ENCODE measurements around the gene TRDN. TPM values are rescaled to one million over a fixed set of nuclear protein-coding genes. Genes with fewer than 3 reads are reported as not detected.

TRDN gene
- total RNA-seq, 3 donors from 2014 or later (not counting 1 experiment from before 2014, with no cell fraction given), result not detected

DNA sequence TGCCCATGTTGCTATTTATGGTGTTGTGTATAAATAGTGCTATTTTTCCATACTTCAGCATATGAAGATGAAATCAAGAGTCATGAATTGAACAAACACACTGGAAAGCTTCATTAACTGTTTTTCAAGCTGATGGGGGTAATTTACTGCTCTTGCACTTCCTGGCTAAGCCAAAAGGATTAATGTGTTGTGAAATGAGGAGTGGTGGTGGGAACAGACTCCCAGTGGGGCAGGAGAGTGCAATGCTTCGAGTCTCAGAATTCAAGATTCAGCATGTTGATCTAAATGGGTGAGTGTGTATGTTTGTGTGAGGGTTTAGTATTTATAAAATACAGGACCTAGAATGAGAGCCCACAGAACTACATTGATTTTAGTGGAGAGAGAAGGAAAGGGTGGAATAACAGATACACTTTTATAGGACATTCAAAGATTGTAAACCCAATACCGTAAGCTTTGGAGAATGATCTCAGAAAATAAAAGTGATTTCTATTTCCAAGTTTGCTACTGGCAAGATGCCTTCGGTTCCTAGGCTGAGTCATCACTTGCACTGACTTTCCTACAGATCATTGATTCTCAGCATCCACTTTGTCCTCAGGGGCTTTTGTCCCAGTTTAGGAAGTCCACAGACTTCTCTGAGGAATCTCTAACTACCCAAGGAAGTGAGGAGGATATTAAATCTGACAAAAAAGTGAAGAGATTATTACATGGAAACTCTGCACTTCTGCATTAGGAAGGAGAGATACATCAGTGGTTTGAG is 303.6 kb downstream of the TRDN start:
- no peak for DNase-seq
- Histone ChIP-seq H3K4me1 (ENCODE audit: control insufficient read depth, insufficient read depth, low read length) (no peaks in the 10 kb centered on the region), H3K4me3 (ENCODE audit: low read length) (no peak overlapping the region), H3K27me3 (ENCODE audit: control insufficient read depth, insufficient read depth, low read length) (no peaks in the 10 kb centered on the region), H3K9me3 (ENCODE audit: control insufficient read depth, insufficient read depth, low read length) (no peaks in the 10 kb centered on the region), H3K27ac (ENCODE audit: low read length) (no peak overlapping the region), H3K36me3 (ENCODE audit: control insufficient read depth, insufficient read depth, low read length) (no peaks in the 10 kb centered on the region)
- Mint-ChIP-seq H3K27ac (no peak overlapping the region), H3K9me3 (peaks cover 0 to 2% of the 10 kb centered on the region in 2 donors), H3K4me1 (no peaks in the 10 kb centered on the region), H3K36me3 (no peaks in the 10 kb centered on the region), H3K27me3 (ENCODE audit: low read depth in 2 of 2) (no peaks in the 10 kb centered on the region), H3K4me3 (no peak overlapping the region)
- no peak for ATAC-seq
- intact Hi-C loops (cut with micrococcal nuclease), result no loop called here
- 77% methylated on average over 3 of the region's 3 CpGs for WGBS (ENCODE audit: insufficient coverage)
- no peak for TF ChIP-seq CTCF (IDR thresholded peaks at IDR 0.05)

- H3K36me3 Mint-ChIP-seq, result no peaks in the 10 kb centered on the region
These were observed 304.7 kb downstream of the TRDN start for GRCh38 chr6:123332070-123332469.

GRCh38 chr6:123329337-123329736 is 307.4 kb downstream of the TRDN start:
- peaks cover 0 to 3% of the 10 kb centered on the region in 2 donors for H3K9me3 Mint-ChIP-seq
- no peak for TF ChIP-seq CTCF (IDR thresholded peaks at IDR 0.05)

More at GRCh38 chr6:123332070-123332469, 304.7 kb downstream of the TRDN start:
- no CpG with 5 or more reads among the region's 2 CpGs for WGBS (ENCODE audit: insufficient coverage)
- Mint-ChIP-seq H3K27me3 (ENCODE audit: low read depth in 2 of 2) (no peaks in the 10 kb centered on the region), H3K4me1 (no peaks in the 10 kb centered on the region), H3K9me3 (peaks cover 0 to 3% of the 10 kb centered on the region in 2 donors), H3K4me3 (no peak overlapping the region), H3K27ac (no peak overlapping the region)
- Histone ChIP-seq H3K36me3 (ENCODE audit: control insufficient read depth, insufficient read depth, low read length) (no peaks in the 10 kb centered on the region), H3K9me3 (ENCODE audit: control insufficient read depth, insufficient read depth, low read length) (no peaks in the 10 kb centered on the region), H3K27ac (ENCODE audit: low read length) (no peak overlapping the region), H3K27me3 (ENCODE audit: control insufficient read depth, insufficient read depth, low read length) (no peaks in the 10 kb centered on the region), H3K4me1 (ENCODE audit: control insufficient read depth, insufficient read depth, low read length) (no peaks in the 10 kb centered on the region), H3K4me3 (ENCODE audit: low read length) (no peak overlapping the region)
- DNase-seq (no peak), ATAC-seq (no peak)
- intact Hi-C loops (cut with micrococcal nuclease), result no loop called here
- no peak for TF ChIP-seq CTCF (IDR thresholded peaks at IDR 0.05)

More at GRCh38 chr6:123329337-123329736, 307.4 kb downstream of the TRDN start:
- Histone ChIP-seq H3K27ac (ENCODE audit: low read length) (no peak overlapping the region), H3K4me3 (ENCODE audit: low read length) (no peak overlapping the region), H3K9me3 (ENCODE audit: control insufficient read depth, insufficient read depth, low read length) (no peaks in the 10 kb centered on the region), H3K4me1 (ENCODE audit: control insufficient read depth, insufficient read depth, low read length) (no peaks in the 10 kb centered on the region), H3K36me3 (ENCODE audit: control insufficient read depth, insufficient read depth, low read length) (no peaks in the 10 kb centered on the region), H3K27me3 (ENCODE audit: control insufficient read depth, insufficient read depth, low read length) (no peaks in the 10 kb centered on the region)
- no peaks in the 10 kb centered on the region for H3K36me3 Mint-ChIP-seq
- ATAC-seq, result no peak
- intact Hi-C loops (cut with micrococcal nuclease), result no loop called here
- no peak overlapping the region for H3K27ac Mint-ChIP-seq
- H3K27me3 Mint-ChIP-seq (ENCODE audit: low read depth in 2 of 2), result no peaks in the 10 kb centered on the region
- DNase-seq, result no peak
- no peak overlapping the region for H3K4me3 Mint-ChIP-seq
- no peaks in the 10 kb centered on the region for H3K4me1 Mint-ChIP-seq

Data from natural killer cell (primary cell).